HL-60 (cell line): ENCODE results near the gene RAI1.

Experiments used
- DNase-seq, 2 experiments: peaks; one replicate each; pipeline ENCODE4 v3.0.0-alpha.2; 2010 to 2020; ENCODE audit warnings: low read depth in 1 of 2, low spot score in 1 of 2
- H3K27ac ChIP-seq: fragments of 250-450 bp; sonication (Bioruptor Pico); replicated peaks from 2 replicates; pipeline ENCODE4 v1.5.1; 2020; ENCODE audit warnings: mild to moderate bottlenecking, moderate library complexity
- H3K27me3 ChIP-seq: fragments of 250-450 bp; sonication (Bioruptor Pico); 2 replicates; pipeline ENCODE4 v1.5.1; 2021; ENCODE audit warnings: mild to moderate bottlenecking, moderate library complexity; ENCODE audit not compliant: insufficient read depth, poor library complexity, severe bottlenecking
- H3K4me3 ChIP-seq: replicated peaks from 2 replicates; pipeline ENCODE4 v1.5.1; 2011; ENCODE audit warnings: mild to moderate bottlenecking, control low read depth, low read length; ENCODE audit not compliant: insufficient read depth
- GABPA ChIP-seq: IDR thresholded peaks from 2 replicates; pipeline ENCODE4 v1.6.1; 2012; ENCODE audit warnings: low read depth
- POLR2AphosphoS5 ChIP-seq: IDR thresholded peaks from 2 replicates; pipeline ENCODE4 v1.6.1; 2012; ENCODE audit warnings: low read depth
- SPI1 ChIP-seq: IDR thresholded peaks from 2 replicates; pipeline ENCODE4 v1.6.1; 2012; ENCODE audit warnings: low read depth, mild to moderate bottlenecking, borderline replicate concordance
- TF ChIP-seq, protein P1 (sequence below): IDR thresholded peaks from 2 replicates; pipeline ENCODE4 v1.6.1; 2012; ENCODE audit warnings: low read depth; ENCODE audit not compliant: insufficient replicate concordance
- TF ChIP-seq, protein P2 (sequence below): IDR thresholded peaks from one replicate; pipeline ENCODE4 v1.5.1; 2011; ENCODE audit warnings: low read length, control low read depth, inconsistent platforms; ENCODE audit not compliant: insufficient read depth

The RAI1 gene

GRCh38 chr17:17830269-17830567 lies 149.0 kb downstream of the RAI1 start:
- TF ChIP-seq SPI1 (no peak), POLR2AphosphoS5 (no peak), GABPA (no peak)
- TF ChIP-seq, protein P1, sequence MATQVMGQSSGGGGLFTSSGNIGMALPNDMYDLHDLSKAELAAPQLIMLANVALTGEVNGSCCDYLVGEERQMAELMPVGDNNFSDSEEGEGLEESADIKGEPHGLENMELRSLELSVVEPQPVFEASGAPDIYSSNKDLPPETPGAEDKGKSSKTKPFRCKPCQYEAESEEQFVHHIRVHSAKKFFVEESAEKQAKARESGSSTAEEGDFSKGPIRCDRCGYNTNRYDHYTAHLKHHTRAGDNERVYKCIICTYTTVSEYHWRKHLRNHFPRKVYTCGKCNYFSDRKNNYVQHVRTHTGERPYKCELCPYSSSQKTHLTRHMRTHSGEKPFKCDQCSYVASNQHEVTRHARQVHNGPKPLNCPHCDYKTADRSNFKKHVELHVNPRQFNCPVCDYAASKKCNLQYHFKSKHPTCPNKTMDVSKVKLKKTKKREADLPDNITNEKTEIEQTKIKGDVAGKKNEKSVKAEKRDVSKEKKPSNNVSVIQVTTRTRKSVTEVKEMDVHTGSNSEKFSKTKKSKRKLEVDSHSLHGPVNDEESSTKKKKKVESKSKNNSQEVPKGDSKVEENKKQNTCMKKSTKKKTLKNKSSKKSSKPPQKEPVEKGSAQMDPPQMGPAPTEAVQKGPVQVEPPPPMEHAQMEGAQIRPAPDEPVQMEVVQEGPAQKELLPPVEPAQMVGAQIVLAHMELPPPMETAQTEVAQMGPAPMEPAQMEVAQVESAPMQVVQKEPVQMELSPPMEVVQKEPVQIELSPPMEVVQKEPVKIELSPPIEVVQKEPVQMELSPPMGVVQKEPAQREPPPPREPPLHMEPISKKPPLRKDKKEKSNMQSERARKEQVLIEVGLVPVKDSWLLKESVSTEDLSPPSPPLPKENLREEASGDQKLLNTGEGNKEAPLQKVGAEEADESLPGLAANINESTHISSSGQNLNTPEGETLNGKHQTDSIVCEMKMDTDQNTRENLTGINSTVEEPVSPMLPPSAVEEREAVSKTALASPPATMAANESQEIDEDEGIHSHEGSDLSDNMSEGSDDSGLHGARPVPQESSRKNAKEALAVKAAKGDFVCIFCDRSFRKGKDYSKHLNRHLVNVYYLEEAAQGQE = no peak
- TF ChIP-seq, protein P2, sequence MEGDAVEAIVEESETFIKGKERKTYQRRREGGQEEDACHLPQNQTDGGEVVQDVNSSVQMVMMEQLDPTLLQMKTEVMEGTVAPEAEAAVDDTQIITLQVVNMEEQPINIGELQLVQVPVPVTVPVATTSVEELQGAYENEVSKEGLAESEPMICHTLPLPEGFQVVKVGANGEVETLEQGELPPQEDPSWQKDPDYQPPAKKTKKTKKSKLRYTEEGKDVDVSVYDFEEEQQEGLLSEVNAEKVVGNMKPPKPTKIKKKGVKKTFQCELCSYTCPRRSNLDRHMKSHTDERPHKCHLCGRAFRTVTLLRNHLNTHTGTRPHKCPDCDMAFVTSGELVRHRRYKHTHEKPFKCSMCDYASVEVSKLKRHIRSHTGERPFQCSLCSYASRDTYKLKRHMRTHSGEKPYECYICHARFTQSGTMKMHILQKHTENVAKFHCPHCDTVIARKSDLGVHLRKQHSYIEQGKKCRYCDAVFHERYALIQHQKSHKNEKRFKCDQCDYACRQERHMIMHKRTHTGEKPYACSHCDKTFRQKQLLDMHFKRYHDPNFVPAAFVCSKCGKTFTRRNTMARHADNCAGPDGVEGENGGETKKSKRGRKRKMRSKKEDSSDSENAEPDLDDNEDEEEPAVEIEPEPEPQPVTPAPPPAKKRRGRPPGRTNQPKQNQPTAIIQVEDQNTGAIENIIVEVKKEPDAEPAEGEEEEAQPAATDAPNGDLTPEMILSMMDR = no peak
- Histone ChIP-seq H3K27me3 (no peaks in the 10 kb centered on the region), H3K27ac (no peak overlapping the region), H3K4me3 (no peak overlapping the region)
- no peak for DNase-seq

DNA sequence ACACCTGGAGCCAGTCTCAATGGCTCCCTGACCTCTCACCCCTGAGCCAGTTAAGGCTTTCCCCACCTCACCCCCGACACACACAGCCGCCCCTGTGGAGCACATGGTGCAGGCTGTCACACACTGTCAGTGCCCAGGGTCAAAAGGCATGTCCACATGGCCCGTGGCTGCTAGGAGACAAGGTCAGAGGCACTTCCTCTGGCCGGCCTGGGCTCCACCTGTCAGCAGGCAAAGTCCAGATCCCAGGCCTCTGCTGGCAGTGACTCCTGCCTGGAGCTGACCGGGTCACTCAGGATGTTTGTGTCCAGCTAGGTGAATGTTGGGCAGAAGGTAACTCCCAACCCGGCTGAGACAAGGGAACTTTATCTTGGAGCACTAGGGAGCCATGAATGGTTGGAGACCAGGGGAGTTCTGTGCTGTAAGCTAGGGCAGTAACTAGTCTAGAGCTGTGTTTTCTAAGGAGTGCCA lies 149.5 kb downstream of the RAI1 start:
- Histone ChIP-seq H3K27me3 (no peaks in the 10 kb centered on the region), H3K27ac (no peak overlapping the region)
- TF ChIP-seq SPI1 (no peak), POLR2AphosphoS5 (no peak), GABPA (no peak)
- TF ChIP-seq, protein P1 = no peak
- TF ChIP-seq, protein P2 = no peak

GRCh38 chr17:17831208-17832031 lies 150.2 kb downstream of the RAI1 start:
- Histone ChIP-seq H3K27ac (no peak overlapping the region), H3K4me3 (no peak overlapping the region), H3K27me3 (no peaks in the 10 kb centered on the region)
- TF ChIP-seq, protein P1 = no peak
- TF ChIP-seq POLR2AphosphoS5 = no peak
- no peak for TF ChIP-seq GABPA
- DNase-seq = no peak

More for the DNA sequence above, 149.5 kb downstream of the RAI1 start:
- no peak for DNase-seq
- no peak overlapping the region for H3K4me3 ChIP-seq
